ENCODE data around the gene PILRA. TPM values are rescaled to one million over a fixed set of nuclear protein-coding genes. Genes with fewer than 3 reads are reported as not detected.

Gene PILRA
- total and polyA plus RNA-seq, 2 of the 13 experiments (the other 11 are each of a cell fraction or from before 2014, with no cell fraction given) = 0.13 to 1.3 TPM

GRCh38 chr7:100428967-100429636, 55.8 kb downstream of the PILRA start (continued):
- TF ChIP-seq ZKSCAN5 (CRISPR knock-in tag; IDR thresholded peaks at IDR 0.05) (no peak), ZNF274 (CRISPR knock-in tag; IDR thresholded peaks at IDR 0.05) (no peak; the same call in 1 of the 2 replicates), THYN1 (CRISPR knock-in tag; IDR thresholded peaks at IDR 0.05; ENCODE audit: borderline replicate concordance, low read depth) (no peak), ZNF143 (CRISPR knock-in tag; IDR thresholded peaks at IDR 0.05) (no peak), BRCA1 (CRISPR knock-in tag; IDR thresholded peaks at IDR 0.05) (no peak), KAT8 (CRISPR knock-in tag; IDR thresholded peaks at IDR 0.05) (no peak; the same call in 1 of the 2 replicates), RCOR2 (CRISPR knock-in tag; IDR thresholded peaks at IDR 0.05) (0 out of 2 replicates have a peak, but pooled peaks have one; percentile 27), ZNF354B (CRISPR knock-in tag; IDR thresholded peaks at IDR 0.05) (no peak; the same call in 1 of the 2 replicates), ZC3H13 (CRISPR knock-in tag; IDR thresholded peaks at IDR 0.05) (no peak), ZBTB40 (IDR thresholded peaks at IDR 0.05) (no peak), ZBTB40 (CRISPR knock-in tag; IDR thresholded peaks at IDR 0.05) (no peak), HNRNPLL (IDR thresholded peaks at IDR 0.05; ENCODE audit: low read depth, low read length, poor library complexity, severe bottlenecking) (no peak), ZNF713 (CRISPR knock-in tag; IDR thresholded peaks at IDR 0.05) (no peak), FOXJ3 (CRISPR knock-in tag; IDR thresholded peaks at IDR 0.05; ENCODE audit: borderline replicate concordance) (0 out of 2 replicates have a peak, but pooled peaks have one; percentile 18), EEA1 (CRISPR knock-in tag; IDR thresholded peaks at IDR 0.05; ENCODE audit: borderline replicate concordance) (no peak), CBFB (CRISPR knock-in tag; IDR thresholded peaks at IDR 0.05) (no peak), ZSCAN29 (CRISPR knock-in tag; conservative IDR thresholded peaks at IDR 0.05) (no peak), ZNF331 (CRISPR knock-in tag; IDR thresholded peaks at IDR 0.05) (peak; percentile 71), FOXO1 (CRISPR knock-in tag; IDR thresholded peaks at IDR 0.05) (peak; percentile 13; the same call in 1 of the 2 replicates), ZSCAN9 (CRISPR knock-in tag; IDR thresholded peaks at IDR 0.05; ENCODE audit: borderline replicate concordance) (no peak; the same call in none of the 2 replicates), ARNT (IDR thresholded peaks at IDR 0.05) (no peak), DNMT3B (CRISPR knock-in tag; conservative IDR thresholded peaks at IDR 0.05) (no peak), NCOA2 (CRISPR knock-in tag; IDR thresholded peaks at IDR 0.05) (no peak)

Data from HepG2 (cell line).